ENCODE data around the gene INO80B. TPM values are rescaled to one million over a fixed set of nuclear protein-coding genes. Genes with fewer than 3 reads are reported as not detected.

The INO80B gene
- total RNA-seq, 1 donor from 2014 or later = 38.4 TPM

DNA sequence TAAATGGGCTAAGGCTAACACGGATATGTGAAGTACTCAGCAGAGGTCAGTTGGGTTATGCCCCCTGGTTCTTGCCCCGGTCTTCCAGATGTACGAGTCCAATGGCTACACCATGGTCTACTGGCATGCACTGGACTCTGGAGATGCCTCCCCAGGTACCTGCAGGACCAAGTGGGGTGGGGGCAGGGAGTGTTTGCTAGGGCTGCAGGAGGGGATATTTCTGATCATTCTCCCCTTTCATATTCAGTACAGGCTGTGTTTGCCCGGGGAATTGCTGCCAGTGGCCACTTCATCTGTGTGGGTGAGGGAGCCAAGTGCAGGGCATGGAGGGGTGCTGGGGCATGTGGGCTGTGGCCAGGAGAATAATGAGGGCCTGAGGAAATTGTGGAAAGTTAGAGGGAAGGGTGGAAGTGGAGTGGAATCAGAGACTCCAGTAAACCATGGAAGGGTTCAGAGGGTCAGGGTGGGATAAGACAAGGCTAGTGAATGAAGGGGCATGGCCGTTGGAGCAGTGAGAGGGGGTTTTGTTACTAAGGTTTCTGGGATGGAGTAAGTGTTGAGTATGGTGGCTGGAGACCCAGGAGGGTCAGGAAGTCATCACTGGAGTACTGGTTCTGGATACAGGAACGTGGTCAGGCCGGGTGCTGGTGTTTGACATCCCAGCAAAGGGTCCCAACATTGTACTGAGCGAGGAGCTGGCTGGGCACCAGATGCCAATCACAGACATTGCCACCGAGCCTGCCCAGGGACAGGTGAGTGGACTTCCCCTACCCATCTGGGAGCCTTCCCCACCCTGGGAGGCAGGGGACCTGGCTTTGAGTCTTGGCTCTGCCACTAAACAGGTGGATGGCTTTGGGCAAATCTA lies 31.4 kb upstream of the INO80B start:
- Histone ChIP-seq H3K4me3 (no peak overlapping the region), H3K9me3 (no peaks in the 10 kb centered on the region), H3K27ac (no peak overlapping the region), H3K27me3 (ENCODE audit: low read depth) (no peaks in the 10 kb centered on the region), H3K4me1 (peaks cover 23% of the 10 kb centered on the region), H3K36me3 (peaks cover 30% of the 10 kb centered on the region)
- intact Hi-C loops (cut with DNase I) = no loop called here
- DNase-seq = no peak
- ATAC-seq = no peak
- TF ChIP-seq, protein P1, sequence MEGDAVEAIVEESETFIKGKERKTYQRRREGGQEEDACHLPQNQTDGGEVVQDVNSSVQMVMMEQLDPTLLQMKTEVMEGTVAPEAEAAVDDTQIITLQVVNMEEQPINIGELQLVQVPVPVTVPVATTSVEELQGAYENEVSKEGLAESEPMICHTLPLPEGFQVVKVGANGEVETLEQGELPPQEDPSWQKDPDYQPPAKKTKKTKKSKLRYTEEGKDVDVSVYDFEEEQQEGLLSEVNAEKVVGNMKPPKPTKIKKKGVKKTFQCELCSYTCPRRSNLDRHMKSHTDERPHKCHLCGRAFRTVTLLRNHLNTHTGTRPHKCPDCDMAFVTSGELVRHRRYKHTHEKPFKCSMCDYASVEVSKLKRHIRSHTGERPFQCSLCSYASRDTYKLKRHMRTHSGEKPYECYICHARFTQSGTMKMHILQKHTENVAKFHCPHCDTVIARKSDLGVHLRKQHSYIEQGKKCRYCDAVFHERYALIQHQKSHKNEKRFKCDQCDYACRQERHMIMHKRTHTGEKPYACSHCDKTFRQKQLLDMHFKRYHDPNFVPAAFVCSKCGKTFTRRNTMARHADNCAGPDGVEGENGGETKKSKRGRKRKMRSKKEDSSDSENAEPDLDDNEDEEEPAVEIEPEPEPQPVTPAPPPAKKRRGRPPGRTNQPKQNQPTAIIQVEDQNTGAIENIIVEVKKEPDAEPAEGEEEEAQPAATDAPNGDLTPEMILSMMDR (IDR thresholded peaks at IDR 0.05) = no peak

DNA sequence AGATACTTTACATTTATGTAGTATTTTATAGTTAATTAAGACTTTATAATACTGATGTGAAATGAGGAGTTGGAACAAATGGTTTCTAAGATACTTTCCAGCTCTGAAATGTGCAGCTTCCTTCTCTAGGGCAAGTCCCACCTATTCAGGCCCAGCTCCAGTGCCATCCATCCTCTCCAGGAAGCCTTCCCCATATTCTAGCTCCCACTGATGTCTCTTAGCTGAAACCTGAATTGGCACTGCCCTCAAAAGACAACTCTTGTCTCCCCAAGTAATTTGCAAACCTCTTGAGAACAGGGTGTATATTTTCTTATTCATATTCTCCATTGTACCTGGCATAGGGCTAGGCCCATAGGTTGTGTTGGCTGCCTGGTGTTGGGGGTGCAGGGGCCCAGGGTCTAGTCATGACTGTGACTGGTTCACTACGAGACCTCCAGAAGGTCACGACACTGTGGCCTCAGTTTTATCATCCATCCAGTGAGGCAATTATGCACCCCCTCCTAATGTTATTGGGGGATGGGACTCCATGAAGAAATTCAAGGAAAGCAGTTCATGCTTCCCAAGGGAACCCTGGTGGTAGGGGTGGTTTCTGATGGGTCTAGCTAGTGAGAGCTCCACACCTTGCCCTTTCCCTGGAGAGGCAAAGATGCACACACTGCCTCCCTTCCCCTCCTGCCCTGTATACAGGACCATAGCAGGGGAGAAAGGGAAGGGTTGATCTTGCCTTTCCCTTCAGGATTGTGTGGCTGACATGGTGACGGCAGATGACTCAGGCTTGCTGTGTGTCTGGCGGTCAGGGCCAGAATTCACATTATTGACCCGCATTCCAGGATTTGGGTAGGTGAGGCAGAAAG lies 30.5 kb upstream of the INO80B start:
- TF ChIP-seq, protein P1 (IDR thresholded peaks at IDR 0.05) = no peak
- Histone ChIP-seq H3K27me3 (ENCODE audit: low read depth) (no peaks in the 10 kb centered on the region), H3K9me3 (no peaks in the 10 kb centered on the region), H3K4me3 (no peak overlapping the region), H3K27ac (no peak overlapping the region), H3K4me1 (peaks cover 17% of the 10 kb centered on the region), H3K36me3 (peaks cover 39% of the 10 kb centered on the region)
- ATAC-seq (no peak), DNase-seq (no peak)
- intact Hi-C loops (cut with DNase I) = no loop called here

DNA sequence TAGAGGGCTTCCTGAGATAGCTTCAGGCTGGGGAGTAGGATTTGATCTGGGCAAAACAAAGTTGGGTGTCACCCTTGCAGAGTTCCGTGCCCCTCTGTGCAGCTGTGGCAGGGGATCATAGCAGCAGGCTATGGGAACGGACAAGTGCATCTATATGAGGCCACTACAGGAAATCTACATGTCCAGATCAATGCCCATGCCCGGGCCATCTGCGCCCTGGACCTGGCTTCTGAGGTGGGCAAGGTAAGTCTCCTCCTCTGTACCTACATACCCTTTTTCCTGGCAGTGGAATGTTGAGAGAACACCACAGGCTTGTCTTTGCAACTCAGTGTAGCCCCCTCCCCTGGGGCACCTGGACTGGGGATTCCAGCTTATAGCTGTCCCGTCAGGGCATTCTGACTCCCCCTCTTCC lies 29.9 kb upstream of the INO80B start:
- H3K4me3 ChIP-seq = no peak overlapping the region
- TF ChIP-seq, protein P1 (IDR thresholded peaks at IDR 0.05) = no peak
- ATAC-seq = no peak
- H3K4me1 ChIP-seq = peaks cover 17% of the 10 kb centered on the region
- DNase-seq = no peak
- no peaks in the 10 kb centered on the region for H3K9me3 ChIP-seq
- peaks cover 45% of the 10 kb centered on the region for H3K36me3 ChIP-seq
- no peak overlapping the region for H3K27ac ChIP-seq
- H3K27me3 ChIP-seq (ENCODE audit: low read depth) = no peaks in the 10 kb centered on the region
- intact Hi-C loops (cut with DNase I) = no loop called here

DNA sequence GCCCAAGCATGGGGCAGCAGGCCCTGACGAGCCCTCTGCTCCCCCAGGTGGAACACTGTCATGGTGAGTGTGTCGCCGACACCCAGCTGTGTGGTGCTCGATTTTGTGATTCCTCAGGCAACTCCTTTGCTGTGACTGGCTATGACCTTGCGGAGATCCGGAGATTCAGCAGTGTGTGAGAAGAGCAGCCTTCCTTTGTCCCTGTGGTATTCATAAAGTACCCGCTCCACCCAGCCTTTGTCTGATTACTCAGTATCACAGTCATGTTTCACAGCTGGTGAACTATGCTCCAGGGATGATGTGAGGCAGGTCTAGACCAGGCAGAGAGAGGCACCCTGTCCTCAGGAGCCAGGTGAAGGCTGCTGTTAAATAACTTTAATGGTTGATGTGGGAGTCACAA lies 29.4 kb upstream of the INO80B start:
- H3K9me3 ChIP-seq = no peaks in the 10 kb centered on the region
- no peak for DNase-seq
- ATAC-seq = no peak
- no peak overlapping the region for H3K27ac ChIP-seq
- TF ChIP-seq, protein P1 (IDR thresholded peaks at IDR 0.05) = no peak
- H3K27me3 ChIP-seq (ENCODE audit: low read depth) = no peaks in the 10 kb centered on the region
- peaks cover 14% of the 10 kb centered on the region for H3K4me1 ChIP-seq
- intact Hi-C loops (cut with DNase I) = no loop called here
- H3K4me3 ChIP-seq = no peak overlapping the region
- H3K36me3 ChIP-seq = peaks cover 50% of the 10 kb centered on the region

DNA sequence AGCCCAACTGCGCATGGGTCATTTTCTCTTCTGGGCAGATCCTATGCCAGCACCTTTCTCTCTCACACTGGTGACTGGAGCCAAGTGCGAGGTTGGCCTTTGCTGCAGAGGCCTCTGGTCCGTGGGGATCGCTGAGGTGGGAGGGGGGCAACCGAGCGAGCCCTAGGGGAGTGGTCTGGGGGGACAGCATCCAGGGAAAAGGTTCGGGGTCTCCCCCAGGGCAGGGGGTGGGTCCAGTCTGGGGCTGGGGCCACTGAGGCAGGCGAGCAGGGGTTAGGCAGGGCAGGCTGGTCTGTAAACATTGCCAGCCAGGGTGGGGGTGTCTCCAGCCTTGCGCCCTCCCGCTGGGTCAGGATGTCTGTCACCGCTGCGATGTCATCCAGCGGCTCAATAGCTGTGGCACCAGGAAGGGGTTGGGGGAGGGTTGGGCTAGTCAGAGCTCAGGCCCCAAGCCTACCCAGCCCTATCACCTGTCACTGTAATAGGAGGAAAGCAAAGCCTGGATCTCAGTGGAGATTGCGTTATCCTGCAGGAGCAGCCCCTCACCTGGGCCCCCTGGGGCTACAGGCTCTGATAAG lies 28.6 kb upstream of the INO80B start:
- Histone ChIP-seq H3K9me3 (no peaks in the 10 kb centered on the region), H3K27ac (no peak overlapping the region), H3K4me3 (no peak overlapping the region), H3K4me1 (peaks cover 7% of the 10 kb centered on the region), H3K27me3 (ENCODE audit: low read depth) (no peaks in the 10 kb centered on the region), H3K36me3 (peaks cover 55% of the 10 kb centered on the region)
- DNase-seq = no peak
- no peak for ATAC-seq
- intact Hi-C loops (cut with DNase I) = no loop called here
- TF ChIP-seq, protein P1 (IDR thresholded peaks at IDR 0.05) = no peak

Data from lower lobe of right lung (tissue), 2 donors.